Gastroesophageal sphincter (tissue), 3 donors: Measurements from ENCODE around the gene P2RY2.

ENCODE experiments used
- CTCF ChIP-seq, 4 experiments: fragments of 200-600 bp in 2 of 4; fragments of 450-650 bp in 2 of 4; sonication (generic) in 1 of 4; IDR thresholded peaks; one replicate each; pipeline ENCODE4 v1.5.1; 2017 to 2019; ENCODE audit warnings: antibody characterized with exemption in 4 of 4, mild to moderate bottlenecking in 2 of 4, moderate library complexity in 2 of 4
- POLR2A ChIP-seq, 2 donors: fragments of 450-650 bp; IDR thresholded peaks; one replicate each; pipeline ENCODE4 v1.6.1; 2017; ENCODE audit warnings: antibody characterized with exemption in 2 of 2, mild to moderate bottlenecking in 2 of 2, moderate library complexity in 1 of 2

- TF ChIP-seq CTCF (IDR thresholded peaks at IDR 0.05): no peak
- no peak for TF ChIP-seq POLR2A (IDR thresholded peaks at IDR 0.05)
Measured at GRCh38 chr11:73280626-73281025, 62.5 kb downstream of the P2RY2 start.
